GM20431 (cell line): Measurements from ENCODE around the gene SMIM29.

Experiments used
- in situ Hi-C: fragments of 300-500 bp; cut with MseI, MboI; formaldehyde crosslinking; loops from one replicate; pipeline ENCODE4 v1.15.0; 2020; ENCODE audit warnings: low sequenced_read_pairs; ENCODE audit not compliant: unreplicated experiment

The SMIM29 gene

DNA sequence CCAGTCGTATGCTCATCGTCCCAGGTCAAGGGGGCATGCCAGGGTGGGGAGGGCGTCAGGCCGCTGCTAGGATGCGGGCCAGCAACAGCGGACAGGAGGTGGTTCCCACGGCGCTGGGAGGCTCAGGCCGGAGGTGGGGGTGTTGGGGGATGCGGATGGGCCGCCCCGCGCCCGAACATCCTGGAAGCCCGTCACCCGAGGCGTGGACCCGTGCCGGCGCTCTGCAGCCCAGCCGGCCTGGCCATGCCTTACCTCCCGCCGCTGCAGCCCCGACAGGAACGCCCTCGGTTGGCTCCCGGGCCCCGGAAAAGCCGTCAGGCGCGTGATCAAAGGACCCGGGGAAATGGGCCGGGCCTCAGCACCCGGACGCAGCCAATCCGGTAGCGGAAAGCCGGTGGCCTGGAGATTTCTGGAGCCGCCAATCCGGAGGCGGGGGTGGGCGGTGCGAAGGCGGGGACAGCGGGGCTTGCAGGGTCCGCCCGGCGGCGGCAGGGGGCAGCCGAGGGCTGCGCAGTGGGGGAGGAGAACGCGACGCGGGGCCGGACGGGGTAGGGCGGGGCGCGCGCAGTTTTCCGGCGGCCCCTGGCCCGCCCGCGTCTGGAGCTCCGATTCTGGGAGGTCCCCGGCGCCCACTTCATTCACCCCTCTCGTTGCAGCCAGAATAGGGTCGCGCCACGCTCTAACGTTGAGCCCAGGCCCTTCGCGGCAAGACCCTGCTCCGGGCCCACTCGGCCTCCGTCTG, at the start of gene SMIM29:
SMIM29 (minus strand) TSS at position 280 of the 742 bp plus-strand sequence. CDS start 1,215 bp downstream, outside the sequence.
- in situ Hi-C loops: loop anchor here (10.0 kb wide), 1 partner anchor 166 kb away; no protein-coding TSS in a partner anchor

DNA sequence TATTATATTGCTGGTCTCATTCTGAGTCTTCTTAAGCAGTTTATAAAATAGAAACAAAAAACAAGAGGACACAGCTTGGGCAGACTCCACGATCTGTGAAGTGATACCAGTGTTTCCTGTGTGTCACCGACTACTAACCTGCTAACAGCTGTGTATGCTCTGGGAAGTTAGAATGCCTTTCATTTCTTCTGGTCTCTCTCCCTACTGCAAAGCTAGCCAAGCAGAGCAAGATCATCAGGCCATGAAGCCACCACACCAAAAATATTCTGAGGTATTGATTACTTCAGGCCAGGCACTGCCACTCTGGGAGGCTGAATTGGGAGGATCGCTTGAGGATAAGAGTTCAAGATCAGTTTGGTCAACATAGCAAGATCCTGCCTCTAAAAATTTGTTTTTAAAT, 46.9 kb upstream of the SMIM29 start:
- in situ Hi-C loops: no loop called here

DNA sequence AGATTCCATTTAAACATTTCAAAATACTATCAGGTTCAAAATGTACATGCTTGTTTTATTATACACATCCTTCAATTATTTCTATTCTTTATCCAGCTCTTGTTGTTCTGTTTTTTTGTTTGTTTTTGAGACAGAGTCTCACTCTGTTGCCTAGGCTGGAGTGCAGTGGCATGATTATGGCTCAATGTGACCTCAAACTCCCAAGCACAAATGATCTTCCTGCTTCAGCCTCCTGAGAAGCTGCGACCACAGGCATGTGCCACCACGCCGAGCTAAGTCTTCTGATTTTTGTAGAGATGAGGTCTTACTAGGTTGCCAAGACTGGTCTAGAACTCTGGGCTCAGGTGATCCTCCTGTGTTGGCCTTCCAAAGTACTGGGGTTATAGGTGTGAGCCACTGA, 44.1 kb upstream of the SMIM29 start:
- in situ Hi-C loops: no loop called here

DNA sequence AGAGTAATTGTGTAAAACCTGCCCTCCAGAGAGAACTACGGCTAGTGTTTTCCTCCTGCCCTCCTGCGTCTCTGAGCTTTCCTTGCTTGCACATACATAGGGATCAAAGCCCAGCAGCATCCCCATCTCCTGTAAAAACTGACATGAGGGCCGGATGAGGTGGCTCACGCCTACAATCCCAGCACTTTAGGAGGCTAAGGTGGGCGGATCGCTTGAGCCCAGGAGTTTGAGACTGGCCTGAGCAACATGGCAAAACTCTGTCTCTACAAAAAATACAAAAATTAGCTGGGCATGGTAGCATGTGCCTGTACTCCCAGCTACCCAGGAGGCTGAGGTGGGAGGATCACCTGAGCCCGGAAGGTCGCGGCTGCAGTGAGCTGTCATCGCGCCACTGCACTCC, 40.3 kb upstream of the SMIM29 start:
- in situ Hi-C loops: no loop called here

DNA sequence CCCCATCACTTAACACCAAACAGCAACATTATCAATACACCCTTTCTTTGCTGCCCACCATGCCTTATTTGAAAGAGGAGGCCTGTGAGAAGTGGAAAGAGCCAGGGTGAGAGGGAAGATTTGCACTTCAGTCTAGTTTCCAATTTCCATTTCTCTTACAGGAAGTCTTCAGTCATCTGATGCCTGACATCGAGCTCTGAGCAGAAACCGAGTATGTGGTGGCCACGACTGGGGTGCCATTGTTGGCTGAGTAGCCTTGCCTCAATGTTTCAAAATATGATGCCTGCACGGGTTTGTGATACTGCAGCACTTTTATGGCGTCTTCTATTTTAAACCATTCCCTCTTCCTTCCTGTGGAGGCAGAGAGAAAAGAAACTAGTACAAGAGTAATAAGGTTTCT, 39.8 kb upstream of the SMIM29 start:
- in situ Hi-C loops: no loop called here

DNA sequence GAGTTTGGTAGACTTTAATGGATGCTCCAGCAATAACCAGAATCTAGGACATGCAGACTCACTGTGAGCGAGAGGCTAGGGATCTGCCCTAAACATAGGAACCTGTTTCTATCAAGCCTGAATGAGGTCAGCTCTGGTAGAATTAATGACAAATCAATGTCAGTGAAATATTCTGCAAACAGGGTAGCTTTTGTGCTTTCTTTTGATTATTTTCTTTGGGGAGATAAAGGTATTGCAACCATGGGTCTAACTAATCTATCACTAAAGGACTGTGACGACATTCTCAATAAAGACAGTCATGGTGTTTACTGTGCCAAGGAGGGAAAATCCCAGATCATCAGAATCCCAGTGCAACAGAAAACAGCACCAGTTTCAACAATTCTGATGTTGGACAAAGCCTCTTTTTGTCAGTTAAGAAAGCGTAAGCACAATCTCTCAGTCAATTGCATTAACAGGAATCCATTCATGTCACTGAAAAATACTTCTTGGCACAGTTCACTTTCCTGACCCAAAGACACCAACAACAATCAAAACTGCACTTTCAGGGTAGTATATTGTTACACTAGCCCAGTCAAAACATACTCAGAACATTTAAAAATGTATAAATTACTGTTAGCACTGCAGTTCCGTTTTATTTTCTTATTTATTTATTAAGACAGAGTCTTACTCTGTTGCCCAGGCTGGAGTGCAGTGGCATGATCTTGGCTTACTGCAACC, 36.8 kb upstream of the SMIM29 start:
- in situ Hi-C loops: no loop called here

DNA sequence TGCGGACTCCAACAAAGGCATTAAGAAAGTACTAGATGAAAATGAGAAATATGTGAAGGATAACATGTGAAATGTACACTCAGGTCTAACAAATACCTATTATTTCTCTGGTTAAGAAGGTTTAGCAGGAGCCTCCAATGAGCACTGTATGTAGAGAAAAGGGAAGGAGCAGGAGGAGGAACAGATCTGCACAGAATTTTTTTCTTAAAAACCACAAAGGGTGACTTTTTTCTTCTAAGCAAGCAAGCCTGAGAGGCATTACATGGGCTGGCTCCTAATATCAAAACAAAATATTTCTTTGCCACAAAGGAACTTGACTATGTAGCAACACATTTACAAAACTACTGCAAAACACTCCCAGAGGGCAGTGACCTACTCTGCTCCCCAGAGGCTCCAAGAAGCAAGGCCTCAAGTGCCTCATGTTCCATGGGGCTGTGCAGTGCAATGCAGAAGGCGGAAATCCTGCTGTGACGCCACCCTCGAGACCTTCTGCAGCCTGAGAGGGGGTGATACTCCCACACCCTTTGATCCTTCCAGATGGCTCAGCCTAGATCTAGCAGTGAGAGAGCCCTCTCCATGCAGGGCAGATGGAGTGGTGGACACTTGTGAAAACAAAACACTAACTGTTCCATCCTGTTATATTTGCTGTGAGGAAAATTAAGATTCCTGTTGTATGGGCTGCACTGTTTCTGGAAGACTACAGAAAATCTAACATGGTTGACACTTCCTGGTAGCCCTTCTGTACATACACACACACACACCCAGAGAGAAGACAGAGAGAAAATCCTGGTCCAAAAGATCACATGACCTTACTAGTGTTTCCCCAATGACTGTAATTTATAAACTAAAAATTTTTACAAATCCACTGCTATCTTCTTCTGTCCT, 36.0 kb upstream of the SMIM29 start:
- in situ Hi-C loops: no loop called here

DNA sequence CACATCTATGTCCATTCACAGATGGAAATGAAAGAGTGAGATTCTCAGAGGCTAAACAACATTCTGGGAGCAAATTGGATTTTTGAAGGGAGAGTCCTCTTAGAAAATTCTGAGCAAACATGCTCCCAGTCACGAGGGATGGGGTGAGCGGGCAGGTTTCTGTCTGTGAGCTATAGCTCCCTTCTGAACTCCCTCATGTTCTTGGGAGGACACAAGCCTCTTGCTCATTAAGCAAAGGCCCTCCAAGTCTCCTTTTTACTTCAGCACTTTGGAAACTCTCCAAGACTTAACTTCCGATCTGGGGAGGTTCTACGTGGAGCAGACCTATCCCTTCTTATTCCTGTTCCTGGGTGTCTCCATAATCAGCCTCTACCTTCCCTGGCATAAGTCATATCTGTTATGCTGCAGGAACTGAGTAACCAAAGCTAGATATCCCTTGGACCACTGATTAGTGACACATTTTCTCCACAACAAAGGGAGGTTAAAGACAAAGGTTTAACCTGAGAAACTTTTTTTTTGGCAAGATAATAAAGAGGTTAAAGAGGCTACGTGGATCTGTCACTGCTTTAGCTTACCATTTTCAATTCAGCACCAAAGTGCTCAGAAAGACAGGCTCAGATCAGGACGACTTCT, 33.0 kb upstream of the SMIM29 start:
- in situ Hi-C loops: no loop called here

DNA sequence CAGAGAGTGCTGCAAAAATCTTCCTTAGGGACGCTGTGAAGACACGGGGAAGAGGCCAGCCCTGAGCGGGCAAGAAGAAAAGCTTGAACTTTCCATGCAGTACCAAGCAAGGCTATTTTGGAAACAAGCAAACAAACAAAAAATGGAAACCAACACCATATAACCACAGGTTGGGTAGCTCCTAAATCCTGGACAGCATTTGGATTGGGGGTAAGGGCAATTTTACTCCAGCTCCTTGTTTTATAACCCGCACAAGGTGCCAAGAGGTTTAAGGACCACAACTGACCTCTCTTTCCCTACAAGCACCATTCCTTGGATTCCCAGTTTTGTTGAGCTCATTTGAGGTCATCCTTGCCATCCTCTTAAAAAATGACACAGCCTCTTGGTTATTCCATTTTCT, 31.4 kb upstream of the SMIM29 start:
- in situ Hi-C loops: no loop called here

DNA sequence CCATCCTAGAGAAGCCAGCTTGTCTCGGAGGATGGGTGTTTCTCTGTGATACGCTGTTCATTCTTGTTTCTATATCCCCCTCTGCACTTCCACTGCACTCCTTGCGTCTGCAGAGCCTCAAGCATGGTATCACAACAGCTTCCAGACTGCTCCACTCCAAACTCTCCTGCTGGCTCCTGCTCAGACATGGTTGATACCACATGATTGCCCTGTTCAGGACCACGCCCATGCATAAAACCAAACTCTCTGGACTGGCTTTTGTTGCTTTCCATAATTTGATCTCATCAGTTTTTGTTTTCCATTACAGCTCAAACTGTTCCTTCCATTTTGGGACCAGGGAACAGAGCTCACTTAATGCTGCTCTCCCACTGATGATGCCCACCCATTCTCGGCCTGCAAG, 30.0 kb upstream of the SMIM29 start:
- in situ Hi-C loops: no loop called here

DNA sequence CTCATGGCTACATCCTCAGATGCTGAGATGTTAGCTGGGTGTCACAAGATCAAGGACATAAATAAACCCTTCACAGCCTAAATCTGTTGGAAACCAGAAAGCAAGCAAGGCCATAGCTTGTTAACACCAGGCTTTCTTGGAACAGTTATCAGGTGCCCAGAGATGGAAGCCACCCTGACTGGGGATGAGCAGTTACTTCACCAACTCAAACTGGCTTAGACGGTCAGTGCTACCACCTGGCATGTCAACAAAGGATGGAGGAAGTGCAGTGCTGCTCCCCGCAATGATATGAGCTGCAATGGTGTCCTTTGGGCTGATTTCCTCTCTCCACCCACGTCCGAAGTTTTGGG, 28.9 kb upstream of the SMIM29 start:
- in situ Hi-C loops: no loop called here

DNA sequence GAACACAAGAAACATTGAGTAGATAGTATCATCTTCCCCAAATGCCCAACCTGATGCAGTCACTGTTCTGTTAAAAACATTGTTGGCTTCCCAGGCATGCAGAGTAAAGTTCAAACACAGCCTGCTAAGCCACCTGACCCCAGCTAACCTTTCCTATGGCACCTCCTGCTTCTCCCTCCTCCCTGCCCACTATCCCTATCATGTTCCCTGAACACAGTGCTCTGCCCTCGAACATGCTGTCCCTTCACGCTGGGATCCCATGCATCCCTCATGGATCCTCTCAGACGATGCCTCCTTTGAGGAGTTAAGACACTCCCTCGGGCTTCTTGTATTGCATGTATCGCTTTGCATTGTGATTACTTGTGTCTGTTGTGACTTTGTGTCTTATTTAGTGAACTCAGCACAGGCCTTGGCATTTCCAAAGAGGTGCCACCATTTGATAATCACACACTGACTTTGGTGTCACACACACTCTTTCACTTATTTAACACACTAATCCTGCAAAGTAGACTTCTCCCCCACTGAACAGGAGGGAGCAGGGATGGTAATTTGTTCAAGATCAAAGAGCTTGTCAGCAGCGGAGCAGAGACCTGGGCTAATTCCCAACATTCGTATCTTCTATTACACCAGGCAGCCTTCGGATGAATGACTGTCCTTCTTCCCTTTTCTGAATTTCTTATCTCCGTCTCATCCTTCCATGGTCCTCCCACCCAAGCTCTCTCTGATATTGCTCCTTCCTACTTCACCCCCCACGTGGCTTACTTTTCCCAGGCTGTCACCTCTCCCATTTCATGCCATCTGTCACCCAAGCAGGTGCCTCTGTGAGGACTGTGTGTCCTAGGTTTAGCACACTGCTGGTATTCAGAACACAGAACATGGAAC, 28.3 kb upstream of the SMIM29 start:
- in situ Hi-C loops: no loop called here

DNA sequence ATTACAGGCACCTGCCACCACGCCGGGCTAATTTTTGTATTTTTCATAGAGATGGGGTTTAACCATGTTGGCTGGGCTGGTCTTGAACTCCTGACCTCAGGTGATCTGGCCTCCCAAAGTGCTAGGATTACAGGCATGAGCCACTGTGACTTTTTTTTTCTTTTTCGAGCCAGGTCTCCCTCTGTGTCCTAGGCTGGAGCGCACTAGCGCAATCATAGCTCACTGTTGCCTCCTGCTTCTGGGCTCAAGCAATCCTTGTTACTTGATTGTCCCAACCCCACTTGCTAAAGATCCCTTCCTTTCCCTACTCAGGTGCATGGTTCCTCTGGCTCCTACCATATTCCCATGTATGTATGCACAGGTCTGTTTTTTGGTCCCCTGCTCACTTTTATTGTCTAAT, 27.4 kb upstream of the SMIM29 start:
- in situ Hi-C loops: no loop called here

DNA sequence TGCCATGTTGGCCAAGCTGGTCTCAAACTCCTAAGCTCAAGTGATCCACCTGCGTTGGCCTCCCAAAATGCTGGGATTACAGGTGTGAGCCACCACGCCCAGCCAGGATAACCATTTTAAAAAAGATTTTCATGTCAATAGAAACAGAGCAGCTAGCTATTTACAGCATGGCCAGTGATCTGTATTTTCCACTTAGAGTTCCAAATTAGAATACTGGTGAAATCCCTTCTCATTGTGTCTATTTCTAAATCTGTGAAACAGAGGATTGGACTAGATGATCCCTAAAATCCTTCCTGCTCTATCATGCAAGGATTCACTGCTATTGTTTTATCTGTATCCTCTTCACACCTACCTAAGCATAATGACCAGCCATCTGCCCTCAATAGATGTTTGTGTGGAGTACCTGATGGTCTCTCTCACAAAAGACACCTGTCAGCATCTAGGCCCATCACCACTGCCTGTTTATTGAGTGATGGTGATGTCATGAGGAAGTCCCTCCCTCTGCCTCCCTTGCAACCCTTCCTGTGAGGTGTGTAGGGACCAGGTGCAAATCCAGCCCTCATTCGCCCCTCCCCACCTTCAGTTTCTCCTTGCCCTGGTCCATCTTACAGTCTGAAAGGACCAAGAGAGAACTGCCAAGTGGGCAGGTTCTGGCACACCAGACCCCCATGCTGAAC, 26.5 kb upstream of the SMIM29 start:
- in situ Hi-C loops: no loop called here

DNA sequence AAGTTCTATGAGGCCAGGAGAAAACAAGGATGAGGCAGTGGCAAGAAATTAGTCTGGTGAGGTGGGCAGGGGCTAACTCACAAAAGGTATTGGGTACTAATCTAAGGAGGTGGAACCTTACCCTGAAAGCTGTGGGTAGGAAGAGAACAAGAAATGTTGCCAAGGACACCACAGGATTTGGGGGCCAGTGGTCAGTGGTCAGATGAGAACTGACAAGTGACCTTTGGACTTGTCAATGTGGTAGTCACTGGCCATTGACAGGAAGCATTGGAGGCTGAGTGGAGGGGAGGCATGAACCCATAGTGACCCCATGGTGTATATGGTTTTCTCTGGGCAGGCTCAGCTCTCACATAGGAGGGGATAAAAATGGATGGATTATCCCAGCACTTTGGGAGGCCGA, 25.3 kb upstream of the SMIM29 start:
- in situ Hi-C loops: no loop called here

DNA sequence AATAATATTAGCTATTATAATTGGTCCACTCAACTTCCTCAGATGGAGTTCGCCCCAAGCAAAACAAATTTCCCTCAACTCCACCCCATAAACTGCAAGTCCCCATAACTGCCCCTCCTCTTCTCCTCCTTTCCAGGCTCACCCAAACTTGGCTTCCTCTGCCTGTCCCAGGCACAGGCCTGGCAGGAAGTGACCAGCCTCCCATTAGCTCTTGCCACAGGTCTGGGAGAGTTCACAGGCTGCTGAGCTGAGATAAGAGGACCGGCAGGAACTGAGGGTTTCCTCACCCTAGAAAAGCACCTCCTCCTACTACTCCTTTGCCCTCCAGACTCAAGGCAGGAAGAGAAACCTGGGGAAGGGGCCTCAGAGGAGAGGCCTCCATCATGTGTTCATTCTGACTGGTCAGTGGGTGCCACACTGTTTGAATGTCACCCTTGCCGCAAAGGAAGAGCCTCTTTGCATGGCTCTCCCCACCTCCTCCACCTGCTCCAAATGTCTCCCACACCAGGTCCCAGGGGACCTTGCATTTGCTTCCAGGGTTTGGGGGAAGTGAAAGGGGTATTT, 24.5 kb upstream of the SMIM29 start:
- in situ Hi-C loops: no loop called here

DNA sequence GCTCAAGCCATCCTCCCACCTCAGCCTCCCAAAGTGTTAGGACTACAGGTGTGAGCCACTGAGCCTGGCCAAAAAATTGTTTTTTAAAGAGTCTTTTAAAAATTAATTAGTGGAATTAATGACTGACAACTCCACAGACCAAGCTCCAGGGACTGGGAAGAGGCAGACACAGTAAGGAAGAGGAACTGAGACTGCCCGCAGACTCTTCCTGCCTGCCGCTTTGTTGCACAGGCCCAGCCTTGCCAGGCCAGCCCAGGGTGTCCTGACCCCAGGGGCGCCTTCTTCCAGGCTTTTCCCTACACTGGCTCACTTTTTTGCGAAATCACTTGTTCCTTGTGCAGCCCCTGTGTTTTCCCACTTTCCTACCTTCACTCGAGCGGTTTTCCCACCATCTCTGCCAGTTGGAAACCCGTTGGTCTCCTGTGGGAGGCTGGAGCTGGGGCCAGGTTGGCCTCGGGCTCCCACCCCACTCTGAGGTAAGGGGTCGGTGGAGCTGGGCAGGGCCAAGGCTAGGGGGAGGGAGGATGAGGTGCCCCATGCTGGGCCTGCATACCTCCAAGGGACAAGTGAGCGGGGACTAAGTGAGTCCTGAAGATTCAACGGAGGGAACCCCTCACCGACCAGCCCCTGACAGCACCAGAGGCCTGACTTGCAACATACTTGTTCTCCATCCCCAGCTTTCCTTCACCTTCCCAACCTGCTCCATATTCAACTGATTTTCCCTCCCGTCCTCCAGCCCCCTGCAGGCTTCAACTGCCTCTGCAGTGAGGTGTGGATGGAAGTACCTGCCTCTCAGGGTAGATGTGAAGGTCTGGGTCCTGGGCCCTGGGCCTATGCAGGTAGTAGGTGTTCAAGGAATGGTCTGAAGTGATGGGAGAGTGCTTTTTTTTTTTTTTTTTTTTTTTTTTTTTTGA, 23.5 kb upstream of the SMIM29 start:
- in situ Hi-C loops: no loop called here
